Kidney epithelial cell (primary cell): ENCODE data around the gene XRCC3. TPM values are rescaled to one million over a fixed set of nuclear protein-coding genes. Genes with fewer than 3 reads are reported as not detected.

ENCODE experiments used
- DNase-seq: peaks from one replicate; pipeline ENCODE4 v3.0.0-alpha.2; 2010; ENCODE audit warnings: low read depth
- H3K27me3 ChIP-seq: 2 replicates; pipeline ENCODE4 v1.6.0; 2011; ENCODE audit warnings: low read length; ENCODE audit not compliant: control insufficient read depth, insufficient read depth
- H3K36me3 ChIP-seq: 2 replicates; pipeline ENCODE4 v1.5.1; 2011; ENCODE audit warnings: low read length; ENCODE audit not compliant: control insufficient read depth, insufficient read depth
- H3K4me3 ChIP-seq: 2 replicates; pipeline ENCODE4 v1.5.1; 2011; ENCODE audit warnings: low read depth, mild to moderate bottlenecking, control low read depth, low read length
- total RNA-seq: library from RNA; depleted of rRNA; stranded (reverse); fragments of >200 nt; gene quantifications from 2 replicates; pipeline ENCODE4 v1.2.3, GENCODE V29; 2015
- TF ChIP-seq, protein P1 (sequence below): IDR thresholded peaks from 2 replicates; pipeline ENCODE4 v1.5.1; 2011; ENCODE audit warnings: mild to moderate bottlenecking, moderate library complexity, low read length, control low read depth, inconsistent platforms; ENCODE audit not compliant: insufficient read depth, poor library complexity, severe bottlenecking

XRCC3 gene
- total RNA-seq, 1 donor from 2014 or later = 10.4 TPM

DNA sequence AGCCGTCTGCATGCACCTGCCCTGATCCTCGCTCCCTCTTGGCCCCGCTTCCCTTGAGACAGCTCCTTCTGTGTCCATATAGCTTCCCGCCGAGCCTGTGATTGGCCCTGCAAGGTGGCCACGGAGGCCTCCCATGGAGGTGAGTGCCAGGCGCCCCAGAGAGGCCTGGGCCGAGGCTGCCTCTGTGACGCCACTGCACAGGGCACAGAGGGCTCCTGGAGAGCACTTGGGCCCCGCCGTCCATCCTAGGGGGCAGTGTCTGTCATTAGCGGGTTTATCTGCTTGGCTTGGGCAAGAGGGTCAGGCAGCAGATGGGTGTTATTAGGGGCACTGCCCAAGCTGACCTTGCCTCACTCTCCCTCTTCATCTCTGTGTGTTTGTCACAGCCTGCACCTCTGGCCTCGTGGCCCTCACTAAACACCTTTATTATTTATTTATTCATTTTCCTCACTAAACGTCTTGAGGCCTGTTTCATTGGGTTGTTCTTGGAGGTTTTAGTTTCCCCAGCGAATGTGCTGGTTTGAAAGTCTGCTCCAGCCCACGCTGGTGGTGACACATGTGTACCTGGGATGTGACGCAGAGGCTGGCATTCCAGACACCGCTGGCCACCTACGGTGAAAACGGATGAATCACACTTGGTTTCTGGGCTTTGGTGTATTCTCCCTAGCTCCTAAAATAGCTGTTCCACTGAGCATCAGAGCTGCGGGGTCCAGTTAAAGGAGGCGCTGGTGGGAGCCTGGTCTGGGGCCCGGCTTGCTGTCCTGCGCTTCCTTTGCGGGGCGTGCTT lies 6.3 kb upstream of the XRCC3 start:
- DNase-seq = peak; percentile 47
- Histone ChIP-seq H3K36me3 (no peaks in the 10 kb centered on the region), H3K4me3 (no peak overlapping the region), H3K27me3 (no peaks in the 10 kb centered on the region)
- TF ChIP-seq, protein P1, sequence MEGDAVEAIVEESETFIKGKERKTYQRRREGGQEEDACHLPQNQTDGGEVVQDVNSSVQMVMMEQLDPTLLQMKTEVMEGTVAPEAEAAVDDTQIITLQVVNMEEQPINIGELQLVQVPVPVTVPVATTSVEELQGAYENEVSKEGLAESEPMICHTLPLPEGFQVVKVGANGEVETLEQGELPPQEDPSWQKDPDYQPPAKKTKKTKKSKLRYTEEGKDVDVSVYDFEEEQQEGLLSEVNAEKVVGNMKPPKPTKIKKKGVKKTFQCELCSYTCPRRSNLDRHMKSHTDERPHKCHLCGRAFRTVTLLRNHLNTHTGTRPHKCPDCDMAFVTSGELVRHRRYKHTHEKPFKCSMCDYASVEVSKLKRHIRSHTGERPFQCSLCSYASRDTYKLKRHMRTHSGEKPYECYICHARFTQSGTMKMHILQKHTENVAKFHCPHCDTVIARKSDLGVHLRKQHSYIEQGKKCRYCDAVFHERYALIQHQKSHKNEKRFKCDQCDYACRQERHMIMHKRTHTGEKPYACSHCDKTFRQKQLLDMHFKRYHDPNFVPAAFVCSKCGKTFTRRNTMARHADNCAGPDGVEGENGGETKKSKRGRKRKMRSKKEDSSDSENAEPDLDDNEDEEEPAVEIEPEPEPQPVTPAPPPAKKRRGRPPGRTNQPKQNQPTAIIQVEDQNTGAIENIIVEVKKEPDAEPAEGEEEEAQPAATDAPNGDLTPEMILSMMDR = no peak

DNA sequence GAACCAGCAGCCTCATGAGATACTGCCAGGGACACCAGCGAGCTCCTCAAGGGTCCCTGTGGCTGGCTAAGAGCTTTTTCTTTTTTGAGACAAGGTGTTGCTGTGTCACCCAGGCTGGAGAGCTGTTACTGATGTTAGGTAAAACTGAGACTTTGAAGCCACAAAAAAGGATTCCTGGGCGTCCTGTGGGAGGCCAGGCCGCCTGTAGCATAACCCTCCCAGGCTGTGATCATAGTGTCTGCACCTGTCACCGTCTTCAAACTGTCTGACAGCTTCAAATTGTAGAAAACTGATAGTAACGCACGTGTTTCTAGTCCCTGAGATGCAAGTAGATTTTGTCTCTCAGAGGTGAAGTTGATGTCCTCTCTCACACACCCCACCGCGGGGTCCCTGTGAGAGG lies 4.5 kb upstream of the XRCC3 start:
- DNase-seq = no peak
- no peaks in the 10 kb centered on the region for H3K36me3 ChIP-seq
- H3K4me3 ChIP-seq = no peak overlapping the region
- H3K27me3 ChIP-seq = no peaks in the 10 kb centered on the region
- TF ChIP-seq, protein P1 = no peak

DNA sequence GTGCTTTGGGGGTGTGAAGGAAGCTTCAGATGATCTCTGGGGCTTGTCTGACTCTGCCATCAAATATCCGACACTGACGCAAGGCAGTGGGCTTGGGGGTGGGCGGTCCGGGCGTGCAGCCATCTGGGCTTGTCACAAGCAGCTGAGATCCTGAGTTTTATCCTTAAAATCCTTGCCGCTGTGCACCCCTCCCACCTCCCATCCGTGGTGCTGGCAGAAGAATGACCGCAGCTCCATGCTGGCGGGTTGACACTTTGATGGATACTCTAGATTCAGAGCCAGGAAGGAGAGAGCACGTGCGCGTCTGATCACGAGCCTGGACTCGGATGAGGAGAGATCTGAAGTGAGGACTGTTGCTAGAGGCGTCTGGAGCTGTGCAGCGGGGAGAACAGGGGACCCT lies 3.3 kb upstream of the XRCC3 start:
- Histone ChIP-seq H3K27me3 (no peaks in the 10 kb centered on the region), H3K4me3 (no peak overlapping the region), H3K36me3 (no peaks in the 10 kb centered on the region)
- DNase-seq = no peak
- TF ChIP-seq, protein P1 = no peak

DNA sequence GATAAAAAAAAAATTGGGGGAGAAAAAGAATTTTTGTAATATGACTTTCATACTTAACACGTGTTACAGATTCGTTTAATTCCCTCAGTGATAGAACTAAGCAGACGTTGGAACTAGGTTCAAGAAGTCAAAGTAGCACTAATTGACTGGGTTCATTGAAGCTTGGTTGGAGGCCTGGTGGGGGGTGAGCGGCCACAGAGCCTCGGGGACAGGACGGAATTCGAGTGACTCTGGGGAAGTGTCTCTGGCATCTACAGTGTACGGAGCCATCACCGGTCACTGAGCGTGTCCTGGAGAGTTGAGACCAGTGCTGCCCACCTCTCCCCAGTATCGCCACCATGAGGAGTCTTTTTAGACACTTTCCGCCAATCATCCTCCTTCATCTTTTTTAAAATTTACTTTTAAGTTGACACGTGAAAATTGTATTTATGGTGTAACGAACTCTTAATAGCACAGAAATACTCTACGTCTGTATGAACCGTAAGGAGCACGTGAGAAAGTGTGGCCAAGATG lies 1.7 kb upstream of the XRCC3 start:
- Histone ChIP-seq H3K4me3 (peak overlapping the region; percentile 84), H3K36me3 (no peaks in the 10 kb centered on the region), H3K27me3 (no peaks in the 10 kb centered on the region)
- DNase-seq = no peak
- TF ChIP-seq, protein P1 = no peak

DNA sequence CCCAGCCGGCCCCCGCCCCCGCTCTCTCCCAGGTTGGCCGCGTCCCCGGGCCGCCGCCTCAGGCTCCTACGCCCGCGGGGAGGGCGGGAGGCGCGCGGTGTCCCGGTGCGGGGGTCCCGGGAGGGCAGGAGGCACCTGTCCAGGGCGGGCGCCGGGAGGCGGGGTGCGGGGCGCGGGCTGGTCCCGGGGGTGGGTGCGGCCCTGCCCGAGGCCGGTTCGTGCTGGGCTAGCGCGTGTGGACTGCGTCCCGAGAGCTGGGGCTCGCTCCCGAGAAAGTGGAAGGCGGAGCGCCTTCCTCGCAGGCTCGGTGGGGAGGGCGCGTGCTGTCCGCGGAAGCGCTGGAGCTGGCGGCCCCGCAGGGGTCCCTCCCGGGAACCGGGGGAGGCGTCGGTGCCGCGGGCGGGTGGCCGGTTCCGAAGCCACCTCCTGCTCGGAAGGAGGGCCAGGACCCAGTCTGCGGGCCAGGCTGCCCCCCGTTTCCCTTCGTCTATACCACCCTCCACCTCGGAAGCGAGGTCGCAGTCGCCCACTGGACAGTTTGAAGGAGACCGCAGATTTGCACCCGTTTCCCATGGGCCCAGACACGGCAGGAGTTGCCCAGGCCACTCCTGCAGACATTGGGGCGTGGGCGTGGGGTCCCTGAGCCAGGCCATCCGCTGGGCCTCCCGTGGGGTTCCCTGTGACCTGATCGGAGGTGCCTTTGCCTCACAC lies 995 bp upstream of the XRCC3 start:
- no peaks in the 10 kb centered on the region for H3K36me3 ChIP-seq
- peak overlapping the region; percentile 84 for H3K4me3 ChIP-seq
- H3K27me3 ChIP-seq = no peaks in the 10 kb centered on the region
- no peak for DNase-seq
- TF ChIP-seq, protein P1 = no peak
